Effector CD4-positive, alpha-beta T cell (primary cell): Measurements from ENCODE around the gene BCL2.
"Not testable (repeated sequence)": the region's sequence is repeated elsewhere in the genome, so short reads cannot be mapped to it uniquely, and the experiment has no call there.

Source experiments
- DNase-seq: peaks from one replicate; pipeline ENCODE4 v3.0.0-alpha.2; 2020

BCL2 gene

DNA sequence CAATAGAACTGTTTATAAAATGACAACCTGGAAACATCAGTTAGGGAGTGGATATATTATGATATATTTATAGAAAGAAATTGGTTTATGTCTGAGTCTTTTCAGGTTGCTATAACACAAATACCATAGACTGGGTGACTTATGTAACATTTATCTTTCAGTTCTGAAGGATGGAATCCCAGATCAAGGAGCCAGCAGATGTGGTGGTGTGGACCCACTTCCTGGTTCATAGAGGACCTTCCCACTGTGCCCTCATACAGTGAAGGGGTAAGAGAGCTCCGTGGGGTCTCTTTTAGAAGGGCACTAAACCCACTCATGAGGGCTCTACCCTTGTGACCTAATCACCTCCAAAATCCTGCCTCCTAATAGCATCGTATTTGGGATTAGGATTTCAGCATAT is 86.7 kb downstream of the BCL2 start:
- no peak for DNase-seq

DNA sequence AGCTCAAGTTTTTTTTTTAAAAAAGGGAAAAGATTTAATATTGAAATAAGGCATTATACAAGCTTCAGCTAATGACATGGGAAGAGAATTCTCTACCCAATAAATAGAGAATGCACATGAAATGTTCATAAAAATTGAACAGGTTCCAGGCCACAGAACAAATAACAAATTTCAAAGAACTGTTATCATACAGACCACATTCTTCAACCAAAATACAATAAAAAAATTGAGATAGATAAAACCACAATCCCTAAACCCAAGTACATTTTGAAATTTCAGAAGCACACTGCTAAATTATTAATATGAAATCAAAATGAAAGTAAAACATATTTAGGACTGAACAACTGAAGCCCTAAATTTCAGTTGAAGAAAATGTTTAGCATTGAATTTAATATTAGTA is 89.6 kb downstream of the BCL2 start:
- DNase-seq: no peak

DNA sequence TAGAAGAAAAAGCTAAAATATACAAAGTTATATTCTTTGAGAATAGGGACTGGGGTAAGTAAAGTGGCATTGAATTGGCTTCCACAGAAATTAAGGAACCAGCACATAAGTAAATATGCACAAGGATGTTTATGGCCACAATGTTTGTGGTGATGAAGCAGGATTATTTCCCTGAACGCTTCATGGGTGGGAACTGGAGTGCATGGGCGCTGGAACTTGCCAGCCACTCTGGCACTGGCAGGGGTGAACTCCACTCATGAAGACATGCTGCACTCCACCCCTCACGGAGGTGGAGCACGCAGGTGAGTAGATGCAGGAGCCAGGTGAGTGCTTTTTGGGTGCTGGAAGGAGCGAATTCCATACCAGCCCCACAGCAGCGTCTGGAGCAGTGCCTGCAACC is 94.1 kb downstream of the BCL2 start:
- DNase-seq: no peak

GRCh38 chr18:63224630-63225029 is 94.9 kb downstream of the BCL2 start:
- no peak for DNase-seq

DNA sequence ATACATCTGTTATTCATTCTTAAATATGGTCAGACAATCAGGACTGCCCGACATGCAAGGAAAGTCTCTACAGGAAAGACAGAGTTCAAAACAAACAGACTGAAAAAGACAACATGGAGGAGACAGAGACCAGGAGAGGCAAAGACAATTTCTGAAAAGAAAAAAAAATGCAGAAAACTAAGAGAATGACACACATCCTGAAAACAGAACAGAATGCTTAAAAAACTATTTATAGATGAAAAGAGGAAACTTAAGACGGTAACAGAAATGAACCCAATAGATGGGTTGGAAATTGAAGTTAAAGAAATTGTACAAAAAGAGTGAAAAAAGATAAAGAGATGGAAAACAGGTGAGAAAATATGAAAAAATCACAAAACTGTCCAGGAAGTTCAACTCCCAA is 95.7 kb downstream of the BCL2 start:
- no peak for DNase-seq

DNA sequence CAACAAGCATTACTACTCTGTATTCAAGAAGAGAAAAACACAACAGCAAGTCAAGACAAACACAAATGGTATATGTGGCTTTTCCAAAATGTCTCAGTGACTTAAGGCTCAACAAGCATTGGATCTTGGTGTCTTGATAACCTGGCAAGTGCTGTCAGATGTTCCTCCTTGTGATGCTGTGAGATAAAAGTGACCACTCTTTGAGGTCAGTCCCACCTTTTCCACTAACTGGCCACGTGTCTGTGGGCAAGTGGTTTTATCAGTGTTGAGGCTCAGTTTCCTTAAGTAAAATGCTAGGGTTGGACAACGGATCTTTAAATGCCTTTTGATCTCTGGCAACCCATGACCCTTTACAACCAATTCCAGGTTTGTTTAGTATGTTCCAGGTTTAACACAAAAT is 98.7 kb downstream of the BCL2 start:
- DNase-seq: no peak

DNA sequence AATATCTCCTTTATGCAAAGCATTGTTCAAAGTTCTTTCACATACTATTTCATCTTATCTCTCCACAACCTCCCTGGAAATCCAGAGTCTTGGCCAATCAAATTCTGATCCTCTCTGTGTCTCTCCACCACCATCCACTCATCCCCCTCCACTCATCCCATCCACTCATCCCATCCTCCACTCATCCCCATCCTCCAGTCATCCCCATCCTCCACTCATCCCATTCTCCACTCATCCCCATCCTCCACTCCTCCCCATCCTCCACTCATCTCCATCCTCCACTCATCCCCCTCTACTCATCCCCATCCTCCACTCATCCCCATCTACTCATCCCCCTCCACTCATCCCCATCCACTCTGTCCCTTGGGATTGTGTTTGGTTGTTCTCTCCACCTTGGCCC is 101.1 kb downstream of the BCL2 start:
- no peak for DNase-seq

- no peak for DNase-seq
These were observed 102.9 kb downstream of the BCL2 start for GRCh38 chr18:63216516-63217311.

GRCh38 chr18:63213936-63214671 is 105.5 kb downstream of the BCL2 start:
- no peak for DNase-seq

DNA sequence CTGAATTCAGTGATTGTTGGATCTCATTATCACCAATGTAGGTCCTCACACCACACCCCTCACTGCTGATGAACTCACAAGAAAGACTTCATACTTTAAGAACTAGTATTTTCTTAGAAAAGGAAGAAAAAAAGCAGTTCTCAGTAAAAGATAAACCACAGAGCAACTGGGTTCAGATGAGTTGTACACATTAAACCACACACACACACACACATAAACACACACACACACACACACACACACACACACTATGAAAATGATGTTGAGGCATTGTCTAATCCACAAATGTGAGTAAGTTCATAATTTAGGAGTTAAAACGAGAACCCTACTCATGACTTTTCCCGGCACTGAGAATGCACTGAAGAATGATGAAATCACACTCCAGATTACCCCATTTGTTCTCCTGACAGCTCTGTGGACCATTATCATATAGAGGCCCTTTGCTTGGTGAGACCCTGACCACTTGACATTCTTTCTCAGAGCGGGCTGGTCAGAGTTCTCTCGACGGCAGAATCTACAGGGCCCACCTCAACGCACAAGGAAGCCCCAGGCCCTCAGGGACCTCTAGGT is 106.2 kb downstream of the BCL2 start:
- no peak for DNase-seq

DNA sequence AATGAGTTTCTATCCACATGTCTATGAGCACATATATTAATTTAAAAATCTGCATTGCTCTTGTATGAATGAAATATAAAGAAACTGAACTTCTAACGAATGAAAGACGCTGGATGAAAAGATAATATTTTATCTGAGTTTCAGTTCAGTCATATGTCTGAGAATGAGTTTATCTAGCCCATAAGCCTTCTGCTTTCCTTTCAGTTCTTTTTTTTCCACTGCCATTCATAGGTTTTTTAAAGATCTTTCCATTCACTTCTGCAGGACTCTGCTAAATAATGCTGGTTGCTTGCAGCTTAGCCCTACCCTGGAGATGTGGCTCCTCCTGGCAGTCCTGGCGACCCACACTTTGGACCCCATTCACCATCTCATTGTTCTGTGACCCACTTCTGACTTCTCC is 109.0 kb downstream of the BCL2 start:
- DNase-seq: no peak

DNA sequence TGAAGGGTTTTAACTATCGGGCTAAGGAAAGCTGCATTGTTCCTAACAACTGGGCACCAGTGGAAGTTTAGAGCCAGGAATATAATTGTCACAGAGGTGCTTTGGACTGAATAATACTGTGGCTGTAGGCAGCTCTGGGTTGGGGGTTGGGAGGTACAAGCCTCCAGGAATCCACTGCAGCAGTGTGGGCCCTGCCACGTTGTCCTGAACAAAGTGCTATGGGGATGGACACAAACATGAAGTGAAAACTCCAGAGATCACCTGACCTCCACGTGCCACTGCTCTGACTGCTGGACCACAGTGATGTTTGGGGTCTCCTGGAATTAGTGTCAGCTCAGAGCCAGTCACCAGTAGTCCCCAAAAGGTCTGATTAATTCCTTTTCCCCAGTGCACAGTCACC is 110.9 kb downstream of the BCL2 start:
- DNase-seq: no peak

- no peak for DNase-seq
These were observed 111.7 kb downstream of the BCL2 start for GRCh38 chr18:63207835-63208234.

DNA sequence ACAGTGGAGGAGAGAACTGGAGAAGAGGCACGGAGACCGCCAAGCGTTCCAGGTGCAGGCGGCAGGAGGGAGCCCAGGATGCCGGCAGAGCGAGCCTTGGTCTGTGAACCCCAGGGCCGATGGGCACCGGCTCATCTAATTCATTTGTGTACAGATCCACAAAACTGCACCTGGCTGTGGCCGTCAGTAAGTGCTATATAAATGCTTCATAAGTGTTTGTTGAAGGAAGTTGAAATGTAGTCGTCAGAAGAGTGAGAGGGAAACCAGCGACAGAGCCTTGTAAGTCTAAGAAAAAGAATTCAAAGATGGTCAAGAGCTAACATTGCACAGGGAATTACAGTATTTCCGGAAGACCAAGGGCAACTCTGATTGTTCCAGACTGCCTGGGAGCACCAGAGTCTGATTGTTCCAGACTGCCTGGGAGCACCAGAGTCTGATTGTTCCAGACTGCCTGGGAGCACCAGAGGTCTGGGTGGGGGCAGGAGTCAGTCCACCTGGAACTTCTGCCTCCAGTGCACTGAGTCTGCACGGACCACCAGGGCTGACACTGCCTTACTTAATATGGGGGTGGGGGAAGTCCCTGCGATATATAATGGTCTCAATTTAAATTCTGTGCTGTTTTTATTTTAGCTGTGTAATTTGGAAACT is 112.3 kb downstream of the BCL2 start:
- DNase-seq: no peak

DNA sequence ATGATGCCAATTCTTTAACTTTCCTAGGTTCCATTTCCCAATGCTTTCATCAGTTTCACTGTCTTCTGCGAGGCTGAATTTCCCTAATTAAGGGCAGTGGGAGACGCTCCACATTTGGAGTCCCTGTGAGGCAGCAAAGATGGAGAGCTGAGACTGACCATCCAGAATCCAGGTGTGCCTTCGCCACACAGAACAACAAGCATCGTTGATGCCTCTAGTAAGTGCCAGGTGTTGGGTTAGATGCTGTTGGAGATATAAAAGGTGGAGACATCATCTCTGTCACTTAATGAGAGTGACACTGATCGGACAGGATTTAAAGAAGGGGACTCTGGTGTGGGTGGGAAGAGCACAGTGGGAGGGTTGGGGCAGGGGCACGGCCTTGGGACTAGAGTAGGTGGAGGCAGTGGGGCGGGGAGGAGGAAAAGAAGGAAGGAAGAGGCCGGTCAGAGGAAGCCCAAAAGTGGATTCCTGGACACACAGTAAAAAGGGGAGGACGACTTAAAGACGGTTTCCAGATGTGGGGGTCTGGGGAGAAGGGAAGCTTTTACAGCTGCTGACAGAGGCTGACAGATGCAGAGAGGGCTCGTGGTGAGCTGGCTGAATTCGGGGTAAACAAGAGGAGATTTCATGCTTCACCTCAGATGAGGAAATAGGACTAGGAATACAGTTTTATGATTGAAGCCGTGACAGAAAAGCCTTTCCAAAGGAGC is 113.0 kb downstream of the BCL2 start:
- DNase-seq: no peak

- DNase-seq: no peak
These were observed 113.7 kb downstream of the BCL2 start for GRCh38 chr18:63205791-63206252.

GRCh38 chr18:63203497-63203896 is 116.1 kb downstream of the BCL2 start:
- DNase-seq: no peak

DNA sequence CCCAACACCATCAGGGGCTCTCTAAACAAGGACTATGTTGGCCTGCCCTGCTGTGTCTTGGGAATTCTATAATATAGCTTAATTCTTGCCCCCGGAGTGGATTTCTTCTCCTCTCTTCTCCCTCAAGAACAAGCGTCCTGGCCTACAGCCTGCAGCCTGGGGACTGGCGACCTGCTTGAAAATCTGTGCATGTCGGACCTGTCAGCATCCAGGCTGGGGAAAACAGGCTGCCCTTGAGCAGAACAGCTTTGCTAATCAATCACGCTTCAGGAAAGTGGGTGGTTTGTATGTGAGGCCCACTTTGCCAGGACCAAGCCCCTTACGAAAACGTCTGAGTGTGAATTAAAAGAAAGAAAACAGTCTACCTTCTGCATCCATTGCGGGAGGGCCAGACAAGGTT is 116.7 kb downstream of the BCL2 start:
- no peak for DNase-seq

GRCh38 chr18:63201456-63201855 is 118.1 kb downstream of the BCL2 start:
- DNase-seq: not testable (repeated sequence)

DNA sequence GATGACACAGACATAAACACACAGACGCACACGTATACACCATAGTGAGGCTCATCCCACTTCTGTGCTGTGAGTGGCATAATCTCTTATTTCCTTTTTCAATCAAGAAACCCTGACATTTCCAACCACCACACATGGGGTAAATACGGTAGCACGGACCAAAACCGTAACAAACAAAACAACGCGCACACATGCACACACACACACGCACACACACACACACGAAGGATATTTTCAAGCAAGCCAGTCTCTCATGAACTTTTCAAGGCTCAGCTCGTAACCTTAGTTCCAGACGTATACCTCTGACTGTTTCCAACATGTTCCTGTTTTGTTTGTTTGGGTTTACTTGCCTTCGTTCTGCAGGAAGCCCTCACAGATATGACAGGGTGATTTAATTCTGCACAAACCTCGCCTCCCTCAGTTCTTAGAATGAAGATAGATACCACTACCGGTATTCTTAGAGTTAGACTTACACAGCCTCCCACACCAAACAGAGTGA is 119.8 kb downstream of the BCL2 start:
- peak; percentile 22 for DNase-seq

DNA sequence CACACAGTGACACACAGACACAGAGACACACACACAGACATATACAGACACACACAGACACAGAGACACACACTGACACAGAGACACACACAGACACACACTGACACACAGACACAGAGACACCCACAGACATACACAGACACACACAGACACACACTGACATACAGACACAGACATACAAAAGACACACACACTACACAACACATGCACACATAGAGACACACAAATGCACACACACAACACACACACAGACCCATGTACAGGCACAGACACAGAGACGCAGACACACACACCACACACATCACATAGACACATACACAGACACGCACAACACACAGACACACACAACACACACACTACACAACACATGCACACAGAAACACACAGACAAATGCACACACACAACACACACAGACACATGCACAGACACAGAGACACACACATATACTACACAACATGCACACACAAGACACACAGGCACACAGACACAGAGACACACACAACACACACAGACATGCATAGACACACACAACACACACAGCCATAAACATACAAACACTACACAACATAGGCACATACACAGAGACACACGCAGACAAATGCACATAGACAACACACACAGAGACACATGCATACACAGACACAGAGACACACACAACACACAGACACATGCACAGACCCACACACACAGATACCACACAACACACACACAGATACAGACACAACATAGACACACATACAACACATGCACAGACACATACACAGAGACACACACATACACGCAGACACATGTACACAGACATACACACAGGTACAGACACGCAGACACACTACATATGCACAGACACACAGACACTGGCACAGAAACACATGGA is 120.5 kb downstream of the BCL2 start:
- DNase-seq: no peak
